Nephron progenitor cell (in vitro differentiated cells): ENCODE measurements around the gene TTLL13.

Source experiments
- DNase-seq: peaks from one replicate; pipeline ENCODE4 v3.0.0; 2021
- H3K27ac Mint-ChIP-seq: 2 replicates; pipeline ENCODE4 v1.8.0; 2021; ENCODE audit warnings: mild to moderate bottlenecking, moderate library complexity, mixed read lengths
- H3K27me3 Mint-ChIP-seq: 2 replicates; pipeline ENCODE4 v1.8.0; 2021; ENCODE audit warnings: mild to moderate bottlenecking, low read depth, mixed read lengths; ENCODE audit not compliant: poor library complexity
- H3K36me3 Mint-ChIP-seq: 2 replicates; pipeline ENCODE4 v1.8.0; 2021; ENCODE audit warnings: low read depth, mixed read lengths
- H3K4me1 Mint-ChIP-seq: 2 replicates; pipeline ENCODE4 v1.8.0; 2021; ENCODE audit warnings: mixed read lengths
- H3K4me3 Mint-ChIP-seq: 2 replicates; pipeline ENCODE4 v1.8.0; 2021; ENCODE audit warnings: mild to moderate bottlenecking, moderate library complexity, mixed read lengths
- H3K9me3 Mint-ChIP-seq: 2 replicates; pipeline ENCODE4 v1.8.0; 2021; ENCODE audit warnings: mild to moderate bottlenecking, moderate library complexity, mixed read lengths
- TF ChIP-seq, protein P1 (sequence below): fragments of 200-600 bp; sonication (generic); IDR thresholded peaks from 2 replicates; pipeline ENCODE4 v1.5.0; 2021; ENCODE audit warnings: antibody characterized with exemption

TTLL13 gene

DNA sequence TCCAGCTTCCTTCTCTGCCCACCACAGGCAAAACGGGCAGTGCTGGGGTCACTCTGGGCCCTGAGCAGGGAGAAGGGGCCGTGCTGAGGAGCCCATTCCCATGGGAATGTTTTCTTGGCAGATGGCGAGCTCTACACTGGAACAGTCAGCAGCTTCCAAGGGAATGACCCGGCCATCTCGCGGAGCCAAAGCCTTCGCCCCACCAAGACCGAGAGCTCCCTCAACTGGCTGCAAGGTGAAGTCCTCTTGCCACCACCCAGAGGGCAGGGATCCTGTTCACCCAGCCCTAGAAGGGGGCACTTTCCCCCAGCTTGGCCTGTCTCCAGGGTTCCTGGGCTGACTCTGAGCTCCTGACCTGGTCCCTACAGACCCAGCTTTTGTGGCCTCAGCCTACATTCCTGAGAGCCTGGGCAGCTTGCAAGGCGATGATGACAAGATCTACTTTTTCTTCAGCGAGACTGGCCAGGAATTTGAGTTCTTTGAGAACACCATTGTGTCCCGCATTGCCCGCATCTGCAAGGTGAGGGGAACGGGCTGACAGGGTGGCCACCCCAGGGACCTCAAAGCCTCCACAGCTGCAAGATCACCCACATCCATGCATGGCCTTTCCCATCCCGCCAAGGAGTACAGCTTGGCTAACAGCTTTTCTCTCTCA is 28.0 kb upstream of the TTLL13 start:
- peaks cover 10% of the 10 kb centered on the region for H3K4me1 Mint-ChIP-seq
- H3K36me3 Mint-ChIP-seq = peaks cover 43% of the 10 kb centered on the region
- no peak overlapping the region for H3K27ac Mint-ChIP-seq
- no peaks in the 10 kb centered on the region for H3K9me3 Mint-ChIP-seq
- H3K27me3 Mint-ChIP-seq = no peaks in the 10 kb centered on the region
- peak; percentile 63 for DNase-seq
- H3K4me3 Mint-ChIP-seq = no peak overlapping the region
- TF ChIP-seq, protein P1, sequence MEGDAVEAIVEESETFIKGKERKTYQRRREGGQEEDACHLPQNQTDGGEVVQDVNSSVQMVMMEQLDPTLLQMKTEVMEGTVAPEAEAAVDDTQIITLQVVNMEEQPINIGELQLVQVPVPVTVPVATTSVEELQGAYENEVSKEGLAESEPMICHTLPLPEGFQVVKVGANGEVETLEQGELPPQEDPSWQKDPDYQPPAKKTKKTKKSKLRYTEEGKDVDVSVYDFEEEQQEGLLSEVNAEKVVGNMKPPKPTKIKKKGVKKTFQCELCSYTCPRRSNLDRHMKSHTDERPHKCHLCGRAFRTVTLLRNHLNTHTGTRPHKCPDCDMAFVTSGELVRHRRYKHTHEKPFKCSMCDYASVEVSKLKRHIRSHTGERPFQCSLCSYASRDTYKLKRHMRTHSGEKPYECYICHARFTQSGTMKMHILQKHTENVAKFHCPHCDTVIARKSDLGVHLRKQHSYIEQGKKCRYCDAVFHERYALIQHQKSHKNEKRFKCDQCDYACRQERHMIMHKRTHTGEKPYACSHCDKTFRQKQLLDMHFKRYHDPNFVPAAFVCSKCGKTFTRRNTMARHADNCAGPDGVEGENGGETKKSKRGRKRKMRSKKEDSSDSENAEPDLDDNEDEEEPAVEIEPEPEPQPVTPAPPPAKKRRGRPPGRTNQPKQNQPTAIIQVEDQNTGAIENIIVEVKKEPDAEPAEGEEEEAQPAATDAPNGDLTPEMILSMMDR = peak; percentile 45

DNA sequence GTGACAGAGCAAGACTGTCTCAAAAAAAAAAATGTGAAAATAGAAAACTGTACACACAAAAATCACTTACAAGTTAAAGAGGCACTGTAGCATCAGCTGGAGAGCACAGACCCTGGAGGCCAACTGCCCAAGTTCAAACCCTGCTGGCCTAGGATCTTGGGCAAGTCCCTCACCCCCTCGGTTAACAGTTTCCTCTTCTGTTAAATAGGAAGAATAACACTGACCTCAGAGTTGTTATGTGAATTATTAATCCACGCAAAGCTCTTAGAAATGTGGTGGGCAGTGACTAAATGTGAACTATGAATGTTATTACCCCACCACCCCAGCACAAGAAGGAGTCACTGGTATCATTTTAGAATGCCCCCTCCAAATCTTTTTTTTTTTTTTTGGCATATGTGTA is 26.8 kb upstream of the TTLL13 start:
- Mint-ChIP-seq H3K9me3 (no peaks in the 10 kb centered on the region), H3K4me3 (no peak overlapping the region), H3K27ac (no peak overlapping the region), H3K27me3 (no peaks in the 10 kb centered on the region), H3K36me3 (peaks cover 40% of the 10 kb centered on the region), H3K4me1 (peaks cover 10% of the 10 kb centered on the region)
- TF ChIP-seq, protein P1 = no peak
- DNase-seq = no peak

DNA sequence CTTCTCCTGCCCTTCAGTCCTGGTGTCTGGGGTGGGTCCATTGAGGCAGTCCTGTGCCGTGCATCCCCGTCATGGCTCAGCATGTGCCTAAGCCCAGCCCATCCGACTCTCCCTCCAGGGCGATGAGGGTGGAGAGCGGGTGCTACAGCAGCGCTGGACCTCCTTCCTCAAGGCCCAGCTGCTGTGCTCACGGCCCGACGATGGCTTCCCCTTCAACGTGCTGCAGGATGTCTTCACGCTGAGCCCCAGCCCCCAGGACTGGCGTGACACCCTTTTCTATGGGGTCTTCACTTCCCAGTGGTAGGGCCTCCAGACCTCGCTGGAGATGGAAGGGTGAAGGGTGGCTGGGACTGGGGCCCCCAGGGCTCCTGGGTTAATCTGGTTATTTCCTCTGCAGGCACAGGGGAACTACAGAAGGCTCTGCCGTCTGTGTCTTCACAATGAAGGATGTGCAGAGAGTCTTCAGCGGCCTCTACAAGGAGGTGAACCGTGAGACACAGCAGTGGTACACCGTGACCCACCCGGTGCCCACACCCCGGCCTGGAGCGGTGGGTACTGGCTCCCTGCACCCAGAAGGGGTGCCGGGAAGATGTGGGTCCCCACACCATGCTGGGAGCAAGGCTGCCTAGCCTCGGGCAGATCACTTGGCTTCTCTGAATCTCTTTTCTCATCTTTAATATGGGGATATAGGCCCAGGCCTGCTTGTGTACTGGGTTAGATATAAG is 25.8 kb upstream of the TTLL13 start:
- Mint-ChIP-seq H3K27me3 (no peaks in the 10 kb centered on the region), H3K27ac (no peak overlapping the region), H3K9me3 (no peaks in the 10 kb centered on the region), H3K4me3 (no peak overlapping the region), H3K4me1 (peaks cover 8% of the 10 kb centered on the region), H3K36me3 (peaks cover 40% of the 10 kb centered on the region)
- TF ChIP-seq, protein P1 = no peak
- DNase-seq = no peak

DNA sequence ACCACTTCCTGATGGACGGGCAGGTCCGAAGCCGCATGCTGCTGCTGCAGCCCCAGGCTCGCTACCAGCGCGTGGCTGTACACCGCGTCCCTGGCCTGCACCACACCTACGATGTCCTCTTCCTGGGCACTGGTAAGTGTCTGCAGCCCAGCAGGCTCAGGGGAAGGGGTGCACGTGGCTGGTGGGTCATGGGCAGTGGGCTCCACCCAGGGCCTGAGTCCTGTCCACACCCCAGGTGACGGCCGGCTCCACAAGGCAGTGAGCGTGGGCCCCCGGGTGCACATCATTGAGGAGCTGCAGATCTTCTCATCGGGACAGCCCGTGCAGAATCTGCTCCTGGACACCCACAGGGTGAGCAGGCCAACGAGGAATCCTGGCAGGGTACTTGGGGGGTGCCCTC is 24.3 kb upstream of the TTLL13 start:
- TF ChIP-seq, protein P1 = no peak
- no peak overlapping the region for H3K27ac Mint-ChIP-seq
- no peaks in the 10 kb centered on the region for H3K4me1 Mint-ChIP-seq
- H3K9me3 Mint-ChIP-seq = no peaks in the 10 kb centered on the region
- no peak overlapping the region for H3K4me3 Mint-ChIP-seq
- peaks cover 47% of the 10 kb centered on the region for H3K36me3 Mint-ChIP-seq
- H3K27me3 Mint-ChIP-seq = peaks cover 7% of the 10 kb centered on the region
- DNase-seq = no peak

DNA sequence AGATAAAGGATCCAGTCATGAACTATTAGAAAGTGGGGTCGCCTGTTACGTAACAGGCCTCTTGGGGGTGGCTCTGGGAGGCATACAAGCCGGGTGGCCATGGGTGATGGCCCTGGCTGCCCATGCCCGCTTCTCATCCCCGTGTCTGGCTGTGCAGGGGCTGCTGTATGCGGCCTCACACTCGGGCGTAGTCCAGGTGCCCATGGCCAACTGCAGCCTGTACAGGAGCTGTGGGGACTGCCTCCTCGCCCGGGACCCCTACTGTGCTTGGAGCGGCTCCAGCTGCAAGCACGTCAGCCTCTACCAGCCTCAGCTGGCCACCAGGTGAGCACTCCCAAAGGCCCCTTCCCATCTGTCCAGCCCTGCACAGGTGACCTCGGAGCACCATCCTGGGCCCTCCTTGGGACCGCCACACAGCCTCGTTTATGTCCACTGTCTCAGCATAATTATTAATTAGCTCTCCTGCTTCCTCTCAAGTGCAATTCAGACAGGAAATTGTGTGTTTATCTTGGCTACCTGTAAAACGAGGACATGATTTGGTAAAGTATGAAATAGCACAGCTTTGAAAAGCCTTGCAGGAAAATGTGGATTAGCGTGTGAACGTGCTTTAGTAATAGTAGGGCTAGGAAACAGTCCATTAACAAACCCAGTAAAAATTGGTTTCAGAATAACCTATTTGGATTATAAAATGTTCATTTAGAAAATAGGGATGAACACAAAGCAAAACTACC is 23.7 kb upstream of the TTLL13 start:
- Mint-ChIP-seq H3K36me3 (peaks cover 48% of the 10 kb centered on the region), H3K4me1 (no peaks in the 10 kb centered on the region), H3K9me3 (no peaks in the 10 kb centered on the region), H3K27me3 (peaks cover 10% of the 10 kb centered on the region), H3K4me3 (no peak overlapping the region), H3K27ac (no peak overlapping the region)
- TF ChIP-seq, protein P1 = no peak
- no peak for DNase-seq
